ENCODE results near the gene BEST2. TPM values are rescaled to one million over a fixed set of nuclear protein-coding genes. Genes with fewer than 3 reads are reported as not detected.

Gene BEST2
- total and polyA plus RNA-seq, 2 donors (not counting 1 experiment from before 2014, with no cell fraction given): not detected

GRCh38 chr19:12783849-12784393 lies 32.3 kb downstream of the BEST2 start:
- H3K9me3 ChIP-seq (ENCODE audit: control insufficient read depth, insufficient read depth, low read depth, low read length): no peaks in the 10 kb centered on the region
- no peaks in the 10 kb centered on the region for H3K27me3 ChIP-seq (ENCODE audit: control insufficient read depth, insufficient read depth, low read length)
- no peak overlapping the region for H2AFZ ChIP-seq (ENCODE audit: low read length)
- peak overlapping the region; percentile 48 for H3K4me2 ChIP-seq (ENCODE audit: extremely low read depth, insufficient read depth, low read length)
- DNase-seq (ENCODE audit: low read depth in 2 of 2): no peak
- peak overlapping the region; percentile 88 for H3K27ac ChIP-seq (ENCODE audit: insufficient read depth, low read length)
- TF ChIP-seq CTCF (conservative IDR thresholded peaks at IDR 0.05 in 1 of 2, IDR thresholded peaks at IDR 0.05 in 1 of 2; ENCODE audit: low read depth in 1 of 2, low read length in 2 of 2) (no peak), EZH2 (IDR thresholded peaks at IDR 0.05; ENCODE audit: low read length, missing control alignments) (no peak)
- no peaks in the 10 kb centered on the region for H3K79me2 ChIP-seq (ENCODE audit: control insufficient read depth, insufficient read depth, low read length)
- no peak overlapping the region for H3K4me3 ChIP-seq (replicated peaks in 1 of 4; ENCODE audit: control extremely low read depth in 1 of 4, insufficient read depth in 1 of 4, low read depth in 3 of 4, low read length in 4 of 4)
- peaks cover 45% of the 10 kb centered on the region for H3K4me1 ChIP-seq (ENCODE audit: control insufficient read depth, extremely low read depth, insufficient read depth, low read length)
- no peaks in the 10 kb centered on the region for H4K20me1 ChIP-seq (ENCODE audit: control insufficient read depth, extremely low read depth, insufficient read depth, low read length)
- peak overlapping the region; percentile 76 for H3K9ac ChIP-seq (ENCODE audit: insufficient read depth, low read length)
- H3K36me3 ChIP-seq (ENCODE audit: control insufficient read depth, insufficient read depth, low read length): no peaks in the 10 kb centered on the region

- peak overlapping the region; percentile 3 for H3K9ac ChIP-seq (ENCODE audit: insufficient read depth, low read length)
- peak overlapping the region; percentile 0 for H3K27ac ChIP-seq (ENCODE audit: insufficient read depth, low read length)
- H3K79me2 ChIP-seq (ENCODE audit: control insufficient read depth, insufficient read depth, low read length): no peaks in the 10 kb centered on the region
- H3K27me3 ChIP-seq (ENCODE audit: control insufficient read depth, insufficient read depth, low read length): no peaks in the 10 kb centered on the region
- no peak for DNase-seq (ENCODE audit: low read depth in 2 of 2)
- peaks cover 45% of the 10 kb centered on the region for H3K4me1 ChIP-seq (ENCODE audit: control insufficient read depth, extremely low read depth, insufficient read depth, low read length)
- H3K36me3 ChIP-seq (ENCODE audit: control insufficient read depth, insufficient read depth, low read length): no peaks in the 10 kb centered on the region
- no peak overlapping the region for H3K4me3 ChIP-seq (replicated peaks in 1 of 4; ENCODE audit: control extremely low read depth in 1 of 4, insufficient read depth in 1 of 4, low read depth in 3 of 4, low read length in 4 of 4)
- H4K20me1 ChIP-seq (ENCODE audit: control insufficient read depth, extremely low read depth, insufficient read depth, low read length): no peaks in the 10 kb centered on the region
- no peak overlapping the region for H3K4me2 ChIP-seq (ENCODE audit: extremely low read depth, insufficient read depth, low read length)
- no peak overlapping the region for H2AFZ ChIP-seq (ENCODE audit: low read length)
- no peaks in the 10 kb centered on the region for H3K9me3 ChIP-seq (ENCODE audit: control insufficient read depth, insufficient read depth, low read depth, low read length)
- TF ChIP-seq CTCF (conservative IDR thresholded peaks at IDR 0.05 in 1 of 2, IDR thresholded peaks at IDR 0.05 in 1 of 2; ENCODE audit: low read depth in 1 of 2, low read length in 2 of 2) (no peak), EZH2 (IDR thresholded peaks at IDR 0.05; ENCODE audit: low read length, missing control alignments) (no peak)
Observed at GRCh38 chr19:12784394-12784870, 32.8 kb downstream of the BEST2 start.

- no peak overlapping the region for H3K4me3 ChIP-seq (replicated peaks in 1 of 4; ENCODE audit: control extremely low read depth in 1 of 4, insufficient read depth in 1 of 4, low read depth in 3 of 4, low read length in 4 of 4)
- no peaks in the 10 kb centered on the region for H3K79me2 ChIP-seq (ENCODE audit: control insufficient read depth, insufficient read depth, low read length)
- no peaks in the 10 kb centered on the region for H3K9me3 ChIP-seq (ENCODE audit: control insufficient read depth, insufficient read depth, low read depth, low read length)
- H3K4me2 ChIP-seq (ENCODE audit: extremely low read depth, insufficient read depth, low read length): no peak overlapping the region
- peaks cover 41% of the 10 kb centered on the region for H3K4me1 ChIP-seq (ENCODE audit: control insufficient read depth, extremely low read depth, insufficient read depth, low read length)
- no peaks in the 10 kb centered on the region for H3K27me3 ChIP-seq (ENCODE audit: control insufficient read depth, insufficient read depth, low read length)
- TF ChIP-seq EZH2 (IDR thresholded peaks at IDR 0.05; ENCODE audit: low read length, missing control alignments) (no peak), CTCF (conservative IDR thresholded peaks at IDR 0.05 in 1 of 2, IDR thresholded peaks at IDR 0.05 in 1 of 2; ENCODE audit: low read depth in 1 of 2, low read length in 2 of 2) (no peak)
- no peaks in the 10 kb centered on the region for H4K20me1 ChIP-seq (ENCODE audit: control insufficient read depth, extremely low read depth, insufficient read depth, low read length)
- DNase-seq (ENCODE audit: low read depth in 2 of 2): no peak
- H3K9ac ChIP-seq (ENCODE audit: insufficient read depth, low read length): no peak overlapping the region
- H3K36me3 ChIP-seq (ENCODE audit: control insufficient read depth, insufficient read depth, low read length): no peaks in the 10 kb centered on the region
- H3K27ac ChIP-seq (ENCODE audit: insufficient read depth, low read length): peak overlapping the region; percentile 34
- no peak overlapping the region for H2AFZ ChIP-seq (ENCODE audit: low read length)
Observed at GRCh38 chr19:12784871-12785430, 33.4 kb downstream of the BEST2 start.

Measured in fibroblast of lung (primary cell).